ENCODE data around the gene KLK12.

- no peak for TF ChIP-seq CTCF (IDR thresholded peaks at IDR 0.05; ENCODE audit: poor library complexity)
- TF ChIP-seq EZH2 (IDR thresholded peaks at IDR 0.05; ENCODE audit: borderline replicate concordance): no peak
- TF ChIP-seq EZH2phosphoT487 (IDR thresholded peaks at IDR 0.05; ENCODE audit: low read depth, severe bottlenecking, unreplicated experiment): no peak
These were observed 40.7 kb downstream of the KLK12 start for GRCh38 chr19:50994129-50994528.

Measured in hepatocyte (in vitro differentiated cells).